KMS-11 (cell line): Measurements from ENCODE around the gene SART1.
"Not testable (repeated sequence)": the region's sequence is repeated elsewhere in the genome, so short reads cannot be mapped to it uniquely, and the experiment has no call there.

Experiments used
- H2AFZ ChIP-seq: fragments of 200-600 bp; sonication (generic); 2 replicates; pipeline ENCODE4 v1.6.1; 2016; ENCODE audit warnings: antibody characterized with exemption, mixed run types, low read depth
- H3K27ac ChIP-seq: fragments of 200-600 bp; sonication (generic); 2 replicates; pipeline ENCODE4 v1.6.1; 2016; ENCODE audit warnings: mild to moderate bottlenecking, mixed run types
- H3K27me3 ChIP-seq: fragments of 200-600 bp; sonication (generic); 2 replicates; pipeline ENCODE4 v1.6.1; 2017; ENCODE audit warnings: mild to moderate bottlenecking, low read depth, mixed run types, moderate library complexity; ENCODE audit not compliant: insufficient read depth
- H3K36me3 ChIP-seq: fragments of 200-600 bp; sonication (generic); 2 replicates; pipeline ENCODE4 v1.6.1; 2017; ENCODE audit warnings: mild to moderate bottlenecking, mixed run types; ENCODE audit not compliant: insufficient read depth
- H3K4me1 ChIP-seq: fragments of 200-600 bp; sonication (generic); 2 replicates; pipeline ENCODE4 v1.6.1; 2016; ENCODE audit warnings: mild to moderate bottlenecking, low read depth, mixed run types; ENCODE audit not compliant: poor library complexity, severe bottlenecking
- H3K4me2 ChIP-seq: fragments of 200-600 bp; sonication (generic); 2 replicates; pipeline ENCODE4 v1.7.0; 2016; ENCODE audit warnings: mild to moderate bottlenecking, mixed run types
- H3K4me3 ChIP-seq: fragments of 200-600 bp; sonication (generic); IDR thresholded peaks from 2 replicates; pipeline ENCODE4 v1.6.1; 2017; ENCODE audit warnings: low read depth, low read length, mixed read lengths; ENCODE audit not compliant: insufficient read depth
- H3K79me2 ChIP-seq: fragments of 200-600 bp; sonication (generic); 2 replicates; pipeline ENCODE4 v1.6.1; 2016; ENCODE audit warnings: low read depth, mixed run types; ENCODE audit not compliant: insufficient read depth
- H3K9ac ChIP-seq: fragments of 200-600 bp; sonication (generic); 2 replicates; pipeline ENCODE4 v1.6.1; 2016; ENCODE audit warnings: mild to moderate bottlenecking, mixed run types
- H4K20me1 ChIP-seq: fragments of 200-600 bp; sonication (generic); 2 replicates; pipeline ENCODE4 v1.6.1; 2016; ENCODE audit warnings: mild to moderate bottlenecking, mixed run types; ENCODE audit not compliant: insufficient read depth
- TF ChIP-seq, protein P1 (sequence below): fragments of 200-600 bp; sonication (generic); conservative IDR thresholded peaks from 2 replicates; pipeline ENCODE4 v1.6.1; 2017; ENCODE audit warnings: low read depth, mild to moderate bottlenecking, antibody characterized with exemption, low read length, moderate library complexity, mixed read lengths

SART1 gene

DNA sequence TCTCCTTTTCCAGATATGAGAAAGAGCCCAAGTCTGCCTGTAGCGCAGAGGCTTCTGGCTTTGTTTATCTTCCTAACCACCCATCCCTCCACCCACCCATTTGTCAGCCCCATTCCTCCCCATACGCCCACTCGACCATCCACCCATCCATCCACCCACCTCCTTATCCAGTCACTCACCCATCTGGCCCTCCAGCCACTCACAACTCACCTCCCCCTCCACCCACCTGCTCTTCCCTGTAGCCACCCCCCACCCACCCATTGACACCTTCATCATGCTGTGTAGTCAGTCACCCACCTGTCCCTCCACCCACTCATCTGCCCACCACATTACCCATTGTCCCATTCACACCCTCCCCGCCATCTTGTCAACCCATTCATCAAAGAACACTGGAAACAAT is 55.8 kb downstream of the SART1 start:
- TF ChIP-seq, protein P1, sequence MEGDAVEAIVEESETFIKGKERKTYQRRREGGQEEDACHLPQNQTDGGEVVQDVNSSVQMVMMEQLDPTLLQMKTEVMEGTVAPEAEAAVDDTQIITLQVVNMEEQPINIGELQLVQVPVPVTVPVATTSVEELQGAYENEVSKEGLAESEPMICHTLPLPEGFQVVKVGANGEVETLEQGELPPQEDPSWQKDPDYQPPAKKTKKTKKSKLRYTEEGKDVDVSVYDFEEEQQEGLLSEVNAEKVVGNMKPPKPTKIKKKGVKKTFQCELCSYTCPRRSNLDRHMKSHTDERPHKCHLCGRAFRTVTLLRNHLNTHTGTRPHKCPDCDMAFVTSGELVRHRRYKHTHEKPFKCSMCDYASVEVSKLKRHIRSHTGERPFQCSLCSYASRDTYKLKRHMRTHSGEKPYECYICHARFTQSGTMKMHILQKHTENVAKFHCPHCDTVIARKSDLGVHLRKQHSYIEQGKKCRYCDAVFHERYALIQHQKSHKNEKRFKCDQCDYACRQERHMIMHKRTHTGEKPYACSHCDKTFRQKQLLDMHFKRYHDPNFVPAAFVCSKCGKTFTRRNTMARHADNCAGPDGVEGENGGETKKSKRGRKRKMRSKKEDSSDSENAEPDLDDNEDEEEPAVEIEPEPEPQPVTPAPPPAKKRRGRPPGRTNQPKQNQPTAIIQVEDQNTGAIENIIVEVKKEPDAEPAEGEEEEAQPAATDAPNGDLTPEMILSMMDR, result no peak
- Histone ChIP-seq H3K4me3 (no peak overlapping the region), H3K36me3 (no peaks in the 10 kb centered on the region), H3K9ac (no peak overlapping the region), H2AFZ (no peak overlapping the region), H3K27ac (no peak overlapping the region), H4K20me1 (no peaks in the 10 kb centered on the region), H3K27me3 (no peaks in the 10 kb centered on the region), H3K4me2 (no peak overlapping the region), H3K4me1 (peaks cover 14% of the 10 kb centered on the region), H3K79me2 (no peaks in the 10 kb centered on the region)

DNA sequence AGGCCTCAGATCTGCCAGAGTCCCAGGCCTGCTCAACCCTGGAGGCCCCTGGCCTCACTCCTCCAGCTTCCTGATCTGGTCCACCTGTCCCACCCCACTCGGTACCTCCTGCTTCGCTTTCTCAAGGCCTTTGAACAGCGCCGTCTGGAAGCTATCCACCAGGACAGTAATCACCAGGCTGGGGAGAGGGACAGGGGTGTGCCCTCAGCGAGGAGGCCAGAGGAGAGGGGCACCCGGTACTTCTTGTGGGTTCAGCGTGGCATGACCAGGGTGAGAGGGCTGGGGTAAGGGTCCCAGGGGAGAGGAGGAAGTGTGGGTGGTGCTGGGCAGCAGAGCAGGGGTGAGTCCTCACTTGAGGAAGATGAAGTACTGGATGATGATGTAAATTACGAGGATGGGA is 58.7 kb downstream of the SART1 start:
- Histone ChIP-seq H3K4me2 (no peak overlapping the region), H2AFZ (no peak overlapping the region), H3K4me1 (peaks cover 20% of the 10 kb centered on the region), H3K27me3 (no peaks in the 10 kb centered on the region; the same call in 1 of the 2 replicates), H3K79me2 (no peaks in the 10 kb centered on the region), H3K27ac (no peak overlapping the region), H3K9ac (no peak overlapping the region), H3K36me3 (no peaks in the 10 kb centered on the region), H4K20me1 (no peaks in the 10 kb centered on the region), H3K4me3 (no peak overlapping the region)
- TF ChIP-seq, protein P1, result no peak

- Histone ChIP-seq H4K20me1 (no peaks in the 10 kb centered on the region), H3K4me1 (peaks cover 20% of the 10 kb centered on the region), H2AFZ (no peak overlapping the region), H3K27me3 (no peaks in the 10 kb centered on the region; the same call in 1 of the 2 replicates), H3K4me2 (no peak overlapping the region), H3K79me2 (no peaks in the 10 kb centered on the region), H3K9ac (no peak overlapping the region), H3K36me3 (no peaks in the 10 kb centered on the region), H3K27ac (no peak overlapping the region), H3K4me3 (no peak overlapping the region)
- TF ChIP-seq, protein P1, result no peak
Observed at GRCh38 chr11:66020618-66021357, 59.3 kb downstream of the SART1 start.

GRCh38 chr11:66022401-66023185 is 61.1 kb downstream of the SART1 start:
- Histone ChIP-seq H3K4me2 (peak overlapping the region; percentile 37), H3K4me1 (peaks cover 35% of the 10 kb centered on the region), H3K9ac (no peak overlapping the region), H3K36me3 (no peaks in the 10 kb centered on the region), H3K27me3 (no peaks in the 10 kb centered on the region; the same call in 1 of the 2 replicates), H3K4me3 (no peak overlapping the region), H3K79me2 (no peaks in the 10 kb centered on the region), H2AFZ (peak overlapping the region; percentile 62), H4K20me1 (no peaks in the 10 kb centered on the region), H3K27ac (no peak overlapping the region)
- TF ChIP-seq, protein P1, result peak; percentile 94

DNA sequence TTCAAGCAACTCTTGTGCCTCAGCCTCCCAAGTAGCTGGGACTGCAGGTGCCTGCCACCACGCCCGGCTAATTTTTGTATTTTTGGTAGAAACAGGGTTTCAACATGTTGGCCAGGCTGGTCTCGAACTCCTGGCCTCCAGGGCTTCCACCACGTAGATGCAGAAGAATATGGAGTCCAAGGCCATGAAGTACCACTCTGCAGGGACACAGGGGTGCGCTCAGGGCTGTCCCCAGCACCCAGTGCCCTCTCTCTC is 61.6 kb downstream of the SART1 start:
- not testable (repeated sequence) for H3K4me2 ChIP-seq, H3K79me2 ChIP-seq, H3K4me3 ChIP-seq, H3K27me3 ChIP-seq, H3K36me3 ChIP-seq, H3K9ac ChIP-seq, H4K20me1 ChIP-seq, H3K27ac ChIP-seq
- peaks cover 40% of the 10 kb centered on the region for H3K4me1 ChIP-seq
- H2AFZ ChIP-seq, result 0 out of 2 replicates have a peak overlapping the region, but pooled peaks have one; percentile 62
